Amniotic epithelial cell (primary cell): Measurements from ENCODE around the gene IGSF11.
"Not testable (repeated sequence)": the region's sequence is repeated elsewhere in the genome, so short reads cannot be mapped to it uniquely, and the experiment has no call there.

ENCODE experiments used
- DNase-seq: peaks from one replicate; pipeline ENCODE4 v3.0.0-alpha.2; 2010; ENCODE audit warnings: low read depth

The IGSF11 gene

GRCh38 chr3:118868051-118868450 lies 166.6 kb downstream of the IGSF11 start:
- DNase-seq = no peak

DNA sequence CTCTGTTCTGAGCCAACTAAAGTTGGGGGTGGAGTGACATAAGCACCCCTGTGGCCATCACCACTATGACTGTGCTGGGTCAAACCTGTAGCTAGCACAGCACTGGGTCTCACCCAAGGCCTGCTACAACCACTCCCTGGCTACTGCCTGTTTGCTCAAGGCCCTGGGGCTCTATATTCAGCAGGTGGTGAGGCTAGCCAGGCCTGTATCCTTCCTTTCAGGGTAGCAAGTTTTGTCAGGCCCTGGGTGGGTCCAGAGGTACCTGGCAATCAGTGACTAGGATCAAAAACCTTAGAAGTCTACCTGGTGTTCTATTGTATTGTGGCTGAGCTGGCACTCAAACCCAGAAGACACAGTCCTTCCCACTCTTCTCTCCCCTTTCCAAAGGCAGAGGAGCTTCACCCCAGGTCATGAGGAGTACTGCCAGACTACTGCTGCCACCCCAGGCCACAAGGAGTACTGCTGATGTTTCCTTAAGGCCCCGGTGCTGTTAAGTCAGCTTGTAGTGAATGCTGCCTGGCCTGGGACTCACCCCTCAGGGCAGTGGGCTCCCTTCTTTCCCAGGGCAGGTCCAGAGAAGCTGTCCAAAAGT lies 170.8 kb downstream of the IGSF11 start:
- DNase-seq = no peak

DNA sequence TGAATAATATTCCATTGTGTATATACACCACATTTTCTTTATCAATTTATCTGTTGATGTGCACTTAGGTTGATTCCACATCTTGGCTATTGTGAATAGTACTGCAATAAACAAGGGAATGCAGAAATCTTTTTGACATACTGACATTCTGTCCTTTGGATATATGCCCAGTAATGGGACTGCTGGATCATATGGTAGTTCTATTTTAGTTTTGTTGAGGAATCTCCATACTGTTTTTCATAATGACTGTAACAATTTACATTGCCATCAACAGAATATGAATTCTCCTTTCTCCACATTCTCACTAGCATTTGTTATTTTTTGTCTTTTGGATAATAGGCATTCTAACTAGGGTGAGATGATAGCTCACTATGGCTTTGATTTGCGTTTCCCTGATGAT lies 174.7 kb downstream of the IGSF11 start:
- DNase-seq = no peak

- not testable (repeated sequence) for DNase-seq
Observed at GRCh38 chr3:118851466-118852193, 183.0 kb downstream of the IGSF11 start.

- DNase-seq = no peak
Observed at GRCh38 chr3:118850687-118851086, 184.0 kb downstream of the IGSF11 start.
